ENCODE data around the gene PRPSAP1.

PRPSAP1 gene

GRCh38 chr17:76353599-76354316 lies at the start of gene PRPSAP1:
Gene PRPSAP1 (minus strand): TSS chr17:76353916. CDS start chr17:76353703, 213 bp downstream.
- DNase-seq: peak in 1 of 2 experiments; percentile 74

DNA sequence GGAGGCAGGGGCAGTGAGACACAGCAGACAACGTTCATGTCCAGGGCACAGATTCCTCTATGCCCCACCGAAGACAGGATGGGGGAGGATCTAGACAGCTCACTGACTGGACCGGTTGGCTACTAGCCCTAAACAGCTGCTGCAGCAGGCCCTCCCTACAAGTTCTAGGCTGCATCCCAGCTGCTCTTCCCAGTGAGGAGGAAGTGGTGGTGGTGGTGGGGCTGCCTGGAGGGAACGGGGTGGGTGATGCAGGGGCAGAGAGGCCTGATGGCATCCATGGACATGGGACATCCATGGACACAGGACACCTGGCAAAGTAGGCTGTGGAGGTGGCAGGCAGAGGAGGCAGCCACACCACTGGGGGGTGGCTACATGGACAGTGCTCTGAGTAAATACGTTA lies 49.0 kb upstream of the PRPSAP1 start:
- no peak for DNase-seq

- no peak for DNase-seq
Measured at GRCh38 chr17:76399175-76400172, 45.8 kb upstream of the PRPSAP1 start.

DNA sequence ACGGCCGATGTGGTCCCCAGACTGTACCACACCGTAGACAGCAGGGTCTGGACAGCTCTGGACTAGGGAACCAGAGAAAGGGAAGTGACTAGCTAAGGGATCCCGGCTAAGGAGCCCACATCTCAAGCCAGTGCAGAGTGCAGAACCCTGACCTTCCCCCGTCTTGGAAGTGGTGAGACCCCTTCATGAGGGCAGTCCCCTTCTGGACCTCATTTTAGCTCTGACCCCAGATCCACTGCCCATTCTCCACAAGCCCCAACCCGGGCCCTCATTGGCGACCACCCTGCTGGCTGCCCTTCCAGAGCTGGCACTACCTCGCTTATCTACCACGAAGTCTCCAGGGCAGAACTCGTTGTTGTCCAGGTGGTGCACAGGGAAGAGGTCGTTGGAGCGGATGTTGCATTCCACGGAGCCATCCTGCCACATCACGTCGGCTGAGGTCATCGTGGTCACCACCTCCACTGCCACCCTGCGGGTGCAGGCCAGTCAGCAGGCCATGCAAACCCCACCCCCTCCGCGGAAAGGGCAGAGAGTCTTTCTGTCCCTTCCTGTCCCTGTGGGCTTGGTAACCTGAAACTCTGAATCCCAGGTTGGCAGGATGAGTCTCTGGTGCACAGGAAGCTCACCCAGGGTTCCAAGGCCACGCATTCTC lies 44.9 kb upstream of the PRPSAP1 start:
- no peak for DNase-seq

GRCh38 chr17:76397687-76398522 lies 44.2 kb upstream of the PRPSAP1 start:
- DNase-seq: peak in 1 of 2 experiments; percentile 64

GRCh38 chr17:76397184-76397583 lies 43.5 kb upstream of the PRPSAP1 start:
- no peak for DNase-seq

GRCh38 chr17:76395980-76396379 lies 42.3 kb upstream of the PRPSAP1 start:
- no peak for DNase-seq

- no peak for DNase-seq
Measured at GRCh38 chr17:76394166-76394565, 40.5 kb upstream of the PRPSAP1 start.

DNA sequence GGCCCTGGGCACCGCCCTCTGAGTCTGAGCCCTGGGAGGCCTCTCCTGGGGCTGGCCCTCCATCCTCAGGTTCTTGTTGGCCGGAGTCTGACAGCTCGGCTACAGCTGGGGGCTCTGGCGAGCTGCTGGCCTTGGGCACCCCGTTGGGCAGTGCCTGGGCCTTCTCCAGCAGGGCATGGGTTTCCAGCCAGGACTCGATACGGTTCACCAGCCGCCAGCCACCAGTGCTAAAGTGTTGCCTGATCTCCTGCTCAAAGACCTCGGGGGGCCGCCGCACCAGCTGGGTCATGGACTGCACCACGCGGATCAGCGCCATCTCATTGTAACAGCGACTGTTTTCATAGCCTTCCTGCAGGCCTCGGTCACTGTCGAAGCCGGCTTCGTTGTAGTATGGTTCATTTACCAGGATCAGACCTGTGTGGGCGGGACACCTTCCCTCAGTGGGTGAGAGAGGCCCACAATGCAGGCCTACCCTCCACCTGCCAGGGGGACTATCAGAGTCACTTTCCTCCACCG lies 37.5 kb upstream of the PRPSAP1 start:
- DNase-seq: no peak

DNA sequence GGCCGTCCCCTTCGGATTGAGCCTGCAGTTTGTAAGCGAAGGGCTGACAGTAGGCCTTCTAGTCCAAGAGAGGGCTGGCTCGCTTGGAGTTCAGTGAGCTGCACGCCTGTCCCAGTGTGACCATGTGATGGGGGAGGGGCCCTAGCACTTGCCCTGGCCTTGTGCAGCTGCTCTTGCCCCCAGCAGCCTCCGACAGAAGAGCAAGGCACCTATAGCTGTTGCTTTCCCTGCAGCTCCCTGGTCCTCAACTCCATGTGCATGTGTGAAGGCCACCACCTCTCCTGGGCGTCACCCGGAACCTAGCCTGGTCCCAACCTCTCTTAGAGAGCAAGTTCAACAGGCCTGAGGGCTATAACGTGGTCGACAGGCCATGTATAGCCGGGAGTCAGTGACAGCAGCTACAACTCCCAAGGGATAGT lies 36.3 kb upstream of the PRPSAP1 start:
- no peak for DNase-seq

- no peak for DNase-seq
Measured at GRCh38 chr17:76388966-76389888, 35.5 kb upstream of the PRPSAP1 start.

DNA sequence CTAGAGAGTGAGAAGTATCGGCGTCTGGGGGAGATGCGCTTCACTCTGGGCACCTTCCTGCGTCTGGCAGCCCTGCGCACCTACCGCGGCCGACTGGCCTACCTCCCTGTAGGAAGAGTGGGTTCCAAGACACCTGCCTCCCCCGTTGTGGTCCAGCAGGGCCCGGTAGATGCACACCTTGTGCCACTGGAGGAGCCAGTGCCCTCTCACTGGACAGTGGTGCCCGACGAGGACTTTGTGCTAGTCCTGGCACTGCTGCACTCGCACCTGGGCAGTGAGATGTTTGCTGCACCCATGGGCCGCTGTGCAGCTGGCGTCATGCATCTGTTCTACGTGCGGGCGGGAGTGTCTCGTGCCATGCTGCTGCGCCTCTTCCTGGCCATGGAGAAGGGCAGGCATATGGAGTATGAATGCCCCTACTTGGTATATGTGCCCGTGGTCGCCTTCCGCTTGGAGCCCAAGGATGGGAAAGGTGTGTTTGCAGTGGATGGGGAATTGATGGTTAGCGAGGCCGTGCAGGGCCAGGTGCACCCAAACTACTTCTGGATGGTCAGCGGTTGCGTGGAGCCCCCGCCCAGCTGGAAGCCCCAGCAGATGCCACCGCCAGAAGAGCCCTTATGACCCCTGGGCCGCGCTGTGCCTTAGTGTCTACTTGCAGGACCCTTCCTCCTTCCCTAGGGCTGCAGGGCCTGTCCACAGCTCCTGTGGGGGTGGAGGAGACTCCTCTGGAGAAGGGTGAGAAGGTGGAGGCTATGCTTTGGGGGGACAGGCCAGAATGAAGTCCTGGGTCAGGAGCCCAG lies 33.5 kb upstream of the PRPSAP1 start:
- no peak for DNase-seq

DNA sequence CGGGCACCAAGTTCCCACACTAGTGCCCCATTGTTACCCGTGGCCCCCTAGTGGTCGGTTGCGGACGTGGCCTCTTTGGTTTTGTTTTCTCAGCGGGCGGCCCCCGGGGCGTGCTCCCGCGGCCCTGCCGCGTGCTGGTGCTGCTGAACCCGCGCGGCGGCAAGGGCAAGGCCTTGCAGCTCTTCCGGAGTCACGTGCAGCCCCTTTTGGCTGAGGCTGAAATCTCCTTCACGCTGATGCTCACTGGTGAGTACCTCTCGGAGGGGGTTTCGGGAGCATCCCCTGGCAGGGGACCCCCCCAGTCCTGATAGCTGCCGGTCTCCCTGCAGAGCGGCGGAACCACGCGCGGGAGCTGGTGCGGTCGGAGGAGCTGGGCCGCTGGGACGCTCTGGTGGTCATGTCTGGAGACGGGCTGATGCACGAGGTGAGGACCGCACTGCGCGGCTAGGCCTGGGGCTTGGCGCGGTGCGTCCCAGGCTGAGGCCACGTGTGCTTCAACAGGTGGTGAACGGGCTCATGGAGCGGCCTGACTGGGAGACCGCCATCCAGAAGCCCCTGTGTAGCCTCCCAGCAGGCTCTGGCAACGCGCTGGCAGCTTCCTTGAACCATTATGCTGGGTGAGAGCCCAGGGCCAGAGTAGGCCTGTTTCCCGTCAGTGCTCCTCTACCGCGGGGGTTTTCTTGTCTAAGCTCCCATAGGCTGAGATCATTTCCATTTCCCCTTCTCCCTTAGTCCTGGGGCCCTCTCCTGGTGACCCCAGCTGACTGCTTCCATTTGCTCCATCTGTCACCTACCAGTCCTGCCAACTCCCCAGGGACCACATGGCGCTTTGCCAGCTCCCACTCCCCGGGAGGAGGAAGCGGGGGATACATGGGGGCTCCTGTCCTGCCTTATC lies 32.4 kb upstream of the PRPSAP1 start:
- DNase-seq: no peak

DNA sequence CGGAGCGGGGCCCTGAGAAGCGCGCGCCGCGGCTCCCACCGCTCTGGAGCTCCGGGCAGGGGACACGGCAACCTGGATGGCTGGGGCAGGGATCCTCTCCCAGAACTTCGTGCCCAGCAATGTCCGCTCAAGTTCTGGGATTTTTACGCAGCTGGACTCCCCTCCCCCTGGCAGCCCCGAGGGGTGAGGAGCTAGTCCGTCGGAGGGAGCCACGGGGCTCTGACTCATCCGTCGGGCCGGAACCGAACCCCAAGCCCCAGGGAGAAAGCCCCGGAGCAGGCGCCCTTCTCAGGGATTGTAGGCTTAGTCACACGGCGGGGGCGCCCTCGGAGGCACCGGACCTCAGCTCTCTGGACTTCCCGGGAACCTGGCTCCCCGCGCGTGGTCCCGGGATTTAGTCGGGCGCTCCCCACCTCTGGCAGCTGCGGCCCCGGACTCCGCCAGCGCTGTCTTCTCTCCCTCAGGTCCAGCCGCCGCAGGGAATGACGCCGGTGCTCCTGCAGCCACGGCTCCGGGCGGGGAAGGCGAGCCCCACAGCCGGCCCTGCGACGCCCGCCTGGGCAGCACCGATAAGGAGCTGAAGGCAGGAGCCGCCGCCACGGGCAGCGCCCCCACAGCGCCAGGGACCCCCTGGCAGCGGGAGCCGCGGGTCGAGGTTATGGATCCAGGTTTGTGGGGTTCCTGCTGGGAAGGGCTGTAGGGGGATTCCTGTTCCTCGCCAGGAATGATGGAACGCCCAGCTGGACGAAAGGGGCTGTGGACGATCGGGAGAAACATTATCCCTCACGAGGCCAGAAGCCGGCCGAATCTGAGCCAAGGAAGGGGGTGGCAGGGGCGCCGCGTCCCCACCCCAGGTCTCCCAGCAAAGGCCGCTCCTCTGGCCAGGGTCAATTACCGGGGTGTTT lies 31.5 kb upstream of the PRPSAP1 start:
- DNase-seq: no peak

DNA sequence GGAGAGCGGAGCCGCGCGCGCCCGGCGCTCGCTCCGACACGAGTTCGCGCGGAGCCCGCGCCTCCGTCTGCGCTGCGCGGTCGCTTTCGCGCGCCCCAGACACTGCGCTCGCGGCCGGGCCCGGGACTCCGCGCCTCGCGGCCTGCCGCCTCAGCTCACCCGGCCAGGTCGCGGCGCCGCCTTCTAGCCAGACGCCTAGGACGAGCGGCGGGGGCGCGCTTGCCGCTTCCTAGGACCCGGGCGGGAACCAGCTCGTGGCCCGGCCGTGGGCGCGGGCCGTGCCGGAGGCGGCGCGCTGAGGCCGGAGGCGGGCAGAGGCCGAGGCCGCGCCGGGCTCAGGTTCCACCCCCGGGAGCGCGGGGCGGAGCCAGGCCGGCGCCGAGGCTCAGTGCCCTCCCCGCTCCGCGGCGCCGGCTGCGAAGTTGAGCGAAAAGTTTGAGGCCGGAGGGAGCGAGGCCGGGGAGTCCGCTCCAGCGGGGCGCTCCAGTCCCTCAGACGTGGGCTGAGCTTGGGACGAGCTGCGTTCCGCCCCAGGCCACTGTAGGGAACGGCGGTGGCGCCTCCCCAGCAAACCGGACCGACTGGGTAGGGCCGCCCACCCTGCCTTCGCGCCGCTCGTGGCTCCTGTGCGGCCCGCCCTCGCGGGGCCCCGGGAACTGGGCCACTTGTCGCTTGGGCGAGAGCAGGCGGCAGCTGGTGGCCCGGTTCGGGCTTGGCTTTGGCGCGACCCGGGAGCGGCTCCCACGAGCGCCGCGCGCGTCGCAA lies 30.7 kb upstream of the PRPSAP1 start, which contains the start of gene SPHK1:
TSS of gene SPHK1 (plus strand) at position 388 of the 765 bp plus-strand sequence. CDS start 1,036 bp downstream, outside the sequence.
- DNase-seq: no peak

GRCh38 chr17:76383546-76384221 lies 30.0 kb upstream of the PRPSAP1 start:
- no peak for DNase-seq
